A549 (cell line): ENCODE results near the gene HEXB. TPM values are rescaled to one million over a fixed set of nuclear protein-coding genes. Genes with fewer than 3 reads are reported as not detected.
A peak's percentile ranks its signal among the peaks of the same experiment; 100 is the strongest.

Source experiments
- ATAC-seq, 2 experiments: fragments of 200-7000 bp in 1 of 2; fragments of >200 bp in 1 of 2; cut with Nextera tagmentation in 1 of 2; cut with Tn5 transposase in 1 of 2; 3 replicates each; pipeline versions ENCODE4 v1.8.0 to v1.9.1; 2018 to 2020; ENCODE audit warnings: mild to moderate bottlenecking in 1 of 2, moderate library complexity in 1 of 2
- CTCF ChIA-PET: fragments of 300-600 bp; sonication (Branson Sonifier 250); formaldehyde crosslinking; extraction: SDS; loops from one replicate; lab custom pipeline; 2021; ENCODE audit warnings: antibody characterized with exemption, inconsistent platforms; lab: Yijun Ruan, JAX
- POLR2A ChIA-PET: fragments of 350-600 bp; formaldehyde crosslinking; extraction: SDS; loops from one replicate; lab custom pipeline; 2021; ENCODE audit warnings: antibody characterized with exemption, inconsistent platforms; lab: Yijun Ruan, JAX
- DNase-seq, 2 experiments: peaks; one replicate each; pipeline versions ENCODE4 v3.0.0 to v3.0.0-alpha.2; 2011 to 2016; ENCODE audit warnings: low read depth in 1 of 2, low spot score in 1 of 2
- FAIRE-seq: peaks from 2 replicates; lab custom pipeline; 2011; peaks lifted over from hg19 to GRCh38; lab: Jason Lieb, UNC
- H3K27ac ChIP-seq, 2 experiments: fragments of >200 bp; sonication (Bioruptor Twin); formaldehyde crosslinking; 3 replicates each; pipeline ENCODE4 v1.5.1; 2016 to 2017
- H3K4me1 ChIP-seq: fragments of >200 bp; sonication (Bioruptor Twin); formaldehyde crosslinking; 3 replicates; pipeline ENCODE4 v1.6.1; 2016
- H3K4me2 ChIP-seq: fragments of >200 bp; sonication (Bioruptor Twin); formaldehyde crosslinking; 3 replicates; pipeline ENCODE4 v1.6.1; 2016
- H3K4me3 ChIP-seq: fragments of >200 bp; sonication (Bioruptor Twin); formaldehyde crosslinking; 3 replicates; pipeline ENCODE4 v1.5.1; 2016
- H3K9me3 ChIP-seq: fragments of >200 bp; sonication (Bioruptor Twin); formaldehyde crosslinking; 3 replicates; pipeline ENCODE4 v1.6.1; 2016
- BHLHE40 ChIP-seq: IDR thresholded peaks from 2 replicates; pipeline ENCODE4 v1.6.1; 2012; ENCODE audit warnings: low read depth, low read length, inconsistent platforms
- CEBPB ChIP-seq, 2 experiments: fragments of >200 bp in 1 of 2; sonication (Bioruptor Twin) in 1 of 2; formaldehyde crosslinking in 1 of 2; IDR thresholded peaks; 2 replicates each; pipeline ENCODE4 v1.6.1; 2012 to 2016
- CHD2 ChIP-seq: fragments of 150-350 bp; IDR thresholded peaks from 2 replicates; pipeline ENCODE4 v1.6.1; 2014; ENCODE audit warnings: low read length; ENCODE audit not compliant: partially characterized antibody
- CHD4 ChIP-seq: fragments of 200-600 bp; sonication (generic); IDR thresholded peaks from 2 replicates; pipeline ENCODE4 v1.6.1; 2016; ENCODE audit warnings: antibody characterized with exemption, mild to moderate bottlenecking, borderline replicate concordance
- EHF ChIP-seq: fragments of 250-450 bp; sonication (Bioruptor Pico); IDR thresholded peaks from 2 replicates; pipeline ENCODE4 v1.5.0; 2020; ENCODE audit warnings: mild to moderate bottlenecking
- EHMT2 ChIP-seq: fragments of 200-600 bp; sonication (generic); IDR thresholded peaks from 2 replicates; pipeline ENCODE4 v1.6.1; 2016; ENCODE audit warnings: antibody characterized with exemption, low read depth, mild to moderate bottlenecking, moderate library complexity
- EP300 ChIP-seq, 2 experiments: fragments of >200 bp; sonication (Bioruptor Twin); formaldehyde crosslinking; IDR thresholded peaks; 2 replicates in 1 of 2; 3 replicates in 1 of 2; pipeline ENCODE4 v1.6.1; 2016 to 2017
- ESRRA ChIP-seq: fragments of 150-350 bp; IDR thresholded peaks from 2 replicates; pipeline ENCODE4 v1.6.1; 2014; ENCODE audit warnings: mild to moderate bottlenecking, low read length, borderline replicate concordance
- FOSL2 ChIP-seq, 2 experiments: fragments of 450-650 bp in 1 of 2; fragments of >200 bp in 1 of 2; sonication (Bioruptor Twin) in 1 of 2; formaldehyde crosslinking; IDR thresholded peaks; 2 replicates each; pipeline versions ENCODE4 v1.5.0 to v1.6.1; 2016 to 2020; ENCODE audit warnings: mild to moderate bottlenecking in 1 of 2, moderate library complexity in 1 of 2
- GATA3 ChIP-seq: IDR thresholded peaks from 2 replicates; pipeline ENCODE4 v1.6.1; 2012; ENCODE audit warnings: borderline replicate concordance
- HOXB5 ChIP-seq: fragments of 250-450 bp; sonication (Bioruptor Pico); IDR thresholded peaks from 2 replicates; pipeline ENCODE4 v1.5.0; 2020; ENCODE audit warnings: mild to moderate bottlenecking, moderate library complexity
- JUNB ChIP-seq: fragments of >200 bp; sonication (Bioruptor Twin); formaldehyde crosslinking; IDR thresholded peaks from 2 replicates; pipeline ENCODE4 v1.6.1; 2016
- KDM5A ChIP-seq: fragments of 200-600 bp; sonication (generic); IDR thresholded peaks from 2 replicates; pipeline ENCODE4 v1.6.1; 2016; ENCODE audit warnings: antibody characterized with exemption, mild to moderate bottlenecking
- MAFK ChIP-seq: fragments of 450-650 bp; IDR thresholded peaks from 2 replicates; pipeline ENCODE4 v1.6.1; 2014; ENCODE audit not compliant: partially characterized antibody
- MAZ ChIP-seq: fragments of 150-350 bp; IDR thresholded peaks from 2 replicates; pipeline ENCODE4 v1.6.1; 2014; ENCODE audit warnings: antibody characterized with exemption, low read depth, low read length, borderline replicate concordance
- NPAS2 ChIP-seq: fragments of 250-450 bp; sonication (Bioruptor Pico); IDR thresholded peaks from 2 replicates; pipeline ENCODE4 v1.8.0; 2022; ENCODE audit warnings: mild to moderate bottlenecking, moderate library complexity, borderline replicate concordance
- PHF8 ChIP-seq: fragments of 200-600 bp; sonication (generic); IDR thresholded peaks from 2 replicates; pipeline ENCODE4 v1.6.1; 2016; ENCODE audit warnings: low read depth, mild to moderate bottlenecking, antibody characterized with exemption, moderate library complexity, borderline replicate concordance
- SMC3 ChIP-seq: fragments of >200 bp; sonication (Bioruptor Twin); formaldehyde crosslinking; IDR thresholded peaks from 3 replicates; pipeline ENCODE4 v1.6.1; 2018; ENCODE audit warnings: inconsistent platforms
- ZFP36 ChIP-seq: fragments of 450-650 bp; IDR thresholded peaks from 2 replicates; pipeline ENCODE4 v1.6.1; 2014; ENCODE audit warnings: borderline replicate concordance; ENCODE audit not compliant: partially characterized antibody
- ZNF302 ChIP-seq: fragments of 250-450 bp; sonication (Bioruptor Pico); IDR thresholded peaks from 2 replicates; pipeline ENCODE4 v1.9.0; 2021; ENCODE audit warnings: inconsistent platforms, mild to moderate bottlenecking, moderate library complexity
- WGBS: methylation state at CpG from one replicate; pipeline ENCODE4 v1.1.6; 2017; ENCODE audit errors: missing lambda C conversion rate; 5-methylcytosine and 5-hydroxymethylcytosine counted together
- polyA plus RNA-seq, 4 experiments: library from polyadenylated mRNA; depleted of rRNA in 3 of 4; stranded (reverse); fragments of >200 nt; fragmentation: RNase III in 1 of 4; extraction: RNeasy Plus Mini Kit Qiagen cat#74134 plus additional on column Dnase treatment in 1 of 4; gene quantifications; 2 replicates in 3 of 4; 3 replicates in 1 of 4; pipeline ENCODE4 v1.2.3, GENCODE V29; 2011 to 2017
- TF ChIP-seq, protein P1 (sequence below): fragments of 250-450 bp; sonication (Bioruptor Pico); IDR thresholded peaks from 2 replicates; pipeline ENCODE4 v1.5.0; 2021; ENCODE audit warnings: mild to moderate bottlenecking, moderate library complexity, borderline replicate concordance
- TF ChIP-seq, protein P2 (sequence below): fragments of 150-350 bp; IDR thresholded peaks from 2 replicates; pipeline ENCODE4 v1.6.1; 2014; ENCODE audit warnings: low read depth, mild to moderate bottlenecking, low read length
- TF ChIP-seq, protein P3 (sequence below): IDR thresholded peaks from 2 replicates; pipeline ENCODE4 v1.6.1; 2012; ENCODE audit warnings: low read depth, borderline replicate concordance
- TF ChIP-seq, protein P4 (sequence below): fragments of 450-650 bp; IDR thresholded peaks from 2 replicates; pipeline ENCODE4 v1.6.1; 2014; ENCODE audit warnings: antibody characterized with exemption

Gene HEXB
- polyA plus RNA-seq, 2 of the 4 experiments (the other 2 are of a cell fraction): 83.5 to 153 TPM

- FAIRE-seq (no peak), ATAC-seq (no peak), DNase-seq (no peak)
- Histone ChIP-seq H3K4me1 (peaks cover 38% of the 10 kb centered on the region), H3K4me3 (no peak overlapping the region), H3K9me3 (no peaks in the 10 kb centered on the region), H3K4me2 (peak overlapping the region; percentile 91), H3K27ac (peak overlapping the region; percentile 92 to 94)
- CTCF ChIA-PET: interaction anchor here (0.6 to 11.3 kb wide), 33 partner anchors 9 to 859 kb away, joined by 3 to 141 read pairs (median 4); no protein-coding TSS in a partner anchor
- WGBS: 69% methylated on average over 6 of the region's 6 CpGs
- POLR2A ChIA-PET: interaction anchor here (0.9 to 1.3 kb wide), 3 partner anchors 9 to 740 kb away, joined by 3 to 5 read pairs (median 5); no protein-coding TSS in a partner anchor
- TF ChIP-seq ESRRA: no peak
- no peak for TF ChIP-seq CHD2
- TF ChIP-seq, protein P1, sequence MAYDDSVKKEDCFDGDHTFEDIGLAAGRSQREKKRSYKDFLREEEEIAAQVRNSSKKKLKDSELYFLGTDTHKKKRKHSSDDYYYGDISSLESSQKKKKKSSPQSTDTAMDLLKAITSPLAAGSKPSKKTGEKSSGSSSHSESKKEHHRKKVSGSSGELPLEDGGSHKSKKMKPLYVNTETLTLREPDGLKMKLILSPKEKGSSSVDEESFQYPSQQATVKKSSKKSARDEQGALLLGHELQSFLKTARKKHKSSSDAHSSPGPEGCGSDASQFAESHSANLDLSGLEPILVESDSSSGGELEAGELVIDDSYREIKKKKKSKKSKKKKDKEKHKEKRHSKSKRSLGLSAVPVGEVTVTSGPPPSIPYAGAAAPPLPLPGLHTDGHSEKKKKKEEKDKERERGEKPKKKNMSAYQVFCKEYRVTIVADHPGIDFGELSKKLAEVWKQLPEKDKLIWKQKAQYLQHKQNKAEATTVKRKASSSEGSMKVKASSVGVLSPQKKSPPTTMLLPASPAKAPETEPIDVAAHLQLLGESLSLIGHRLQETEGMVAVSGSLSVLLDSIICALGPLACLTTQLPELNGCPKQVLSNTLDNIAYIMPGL (CRISPR knock-in tag): no peak
Observed at GRCh38 chr5:74642543-74642863, 42.5 kb upstream of the HEXB start.

DNA sequence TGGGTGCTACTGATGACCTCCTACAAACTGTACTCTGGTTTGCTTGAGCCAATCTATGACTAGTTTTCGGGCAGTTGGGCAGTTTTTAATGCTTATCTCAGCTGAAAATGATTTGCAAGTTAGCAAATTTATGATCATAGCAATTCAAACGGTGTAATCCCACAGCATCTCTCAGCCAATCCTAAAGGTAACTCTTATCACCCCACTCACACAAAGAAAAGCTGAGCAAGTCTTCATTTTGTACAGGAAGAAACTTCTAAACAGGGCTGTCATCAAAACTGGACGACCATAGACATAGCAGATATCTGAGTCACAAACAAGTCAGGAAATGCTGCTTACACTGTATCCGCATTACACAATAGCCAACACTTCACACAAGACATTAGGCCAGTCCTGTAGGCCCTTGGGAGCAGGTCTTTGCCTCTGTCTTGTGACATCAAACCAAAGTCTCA is 41.9 kb upstream of the HEXB start:
- TF ChIP-seq, protein P2, sequence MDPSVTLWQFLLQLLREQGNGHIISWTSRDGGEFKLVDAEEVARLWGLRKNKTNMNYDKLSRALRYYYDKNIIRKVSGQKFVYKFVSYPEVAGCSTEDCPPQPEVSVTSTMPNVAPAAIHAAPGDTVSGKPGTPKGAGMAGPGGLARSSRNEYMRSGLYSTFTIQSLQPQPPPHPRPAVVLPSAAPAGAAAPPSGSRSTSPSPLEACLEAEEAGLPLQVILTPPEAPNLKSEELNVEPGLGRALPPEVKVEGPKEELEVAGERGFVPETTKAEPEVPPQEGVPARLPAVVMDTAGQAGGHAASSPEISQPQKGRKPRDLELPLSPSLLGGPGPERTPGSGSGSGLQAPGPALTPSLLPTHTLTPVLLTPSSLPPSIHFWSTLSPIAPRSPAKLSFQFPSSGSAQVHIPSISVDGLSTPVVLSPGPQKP: no peak
- TF ChIP-seq EHMT2 (no peak), CEBPB (IDR thresholded peaks at IDR 0.05) (peak; percentile 62 to 93; a peak in 3 of 4 replicates), NPAS2 (CRISPR knock-in tag) (no peak), GATA3 (no peak), SMC3 (no peak), EP300 (IDR thresholded peaks at IDR 0.05) (no peak), FOSL2 (IDR thresholded peaks at IDR 0.05) (0 out of 2 replicates have a peak, but pooled peaks have one; percentile 38), FOSL2 (CRISPR knock-in tag; IDR thresholded peaks at IDR 0.05) (peak; percentile 65), MAFK (peak; percentile 94), BHLHE40 (no peak), CHD2 (no peak), PHF8 (no peak), JUNB (peak; percentile 25; the same call in 1 of the 2 replicates), KDM5A (no peak)
- TF ChIP-seq, protein P3, sequence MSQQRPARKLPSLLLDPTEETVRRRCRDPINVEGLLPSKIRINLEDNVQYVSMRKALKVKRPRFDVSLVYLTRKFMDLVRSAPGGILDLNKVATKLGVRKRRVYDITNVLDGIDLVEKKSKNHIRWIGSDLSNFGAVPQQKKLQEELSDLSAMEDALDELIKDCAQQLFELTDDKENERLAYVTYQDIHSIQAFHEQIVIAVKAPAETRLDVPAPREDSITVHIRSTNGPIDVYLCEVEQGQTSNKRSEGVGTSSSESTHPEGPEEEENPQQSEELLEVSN: no peak
- TF ChIP-seq, all 56 proteins: peak for 4
- H3K4me2 ChIP-seq: peak overlapping the region; percentile 91
- DNase-seq (peak in 1 of 2 experiments; percentile 79), ATAC-seq (no peak), FAIRE-seq (no peak)
- H3K27ac ChIP-seq: peak overlapping the region; percentile 92 to 94; a peak in 5 of 6 replicates
- H3K4me3 ChIP-seq: no peak overlapping the region
- H3K4me1 ChIP-seq: peaks cover 35% of the 10 kb centered on the region
- WGBS: 29% methylated on average over 4 of the region's 4 CpGs
- ChIA-PET POLR2A (interaction anchor here (0.9 to 1.3 kb wide), 3 partner anchors 10 to 741 kb away, joined by 3 to 5 read pairs (median 5); no protein-coding TSS in a partner anchor), CTCF (interaction anchor here (0.6 to 11.3 kb wide), 27 partner anchors 10 to 1052 kb away, joined by 3 to 141 read pairs (median 5); no protein-coding TSS in a partner anchor)
- no peaks in the 10 kb centered on the region for H3K9me3 ChIP-seq

DNA sequence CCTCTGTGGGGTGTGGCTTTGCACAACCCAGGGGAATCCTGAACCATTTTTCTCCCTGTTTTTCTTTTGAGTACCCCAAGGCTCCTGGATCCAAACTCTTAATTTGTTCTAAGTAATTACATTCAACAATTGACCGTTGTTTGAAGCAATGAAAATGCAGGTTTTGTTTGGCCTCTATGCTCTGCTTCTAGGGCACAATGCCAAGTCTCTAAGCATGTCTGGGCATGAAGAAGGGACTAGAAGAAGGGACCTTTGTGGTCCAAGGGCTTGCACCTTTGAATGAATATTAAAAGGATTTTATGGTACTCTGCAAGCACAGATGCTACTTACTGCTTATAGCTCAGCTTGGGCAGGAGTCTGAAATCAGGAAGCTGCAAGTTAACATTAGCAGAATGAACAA is 37.9 kb upstream of the HEXB start:
- TF ChIP-seq MAZ: no peak
- TF ChIP-seq, protein P1 (CRISPR knock-in tag): no peak
- TF ChIP-seq EHF (CRISPR knock-in tag): no peak
- no peak for TF ChIP-seq HOXB5 (CRISPR knock-in tag)
- no peak for TF ChIP-seq ZFP36
- TF ChIP-seq EP300 (IDR thresholded peaks at IDR 0.05): no peak
- TF ChIP-seq, protein P4, sequence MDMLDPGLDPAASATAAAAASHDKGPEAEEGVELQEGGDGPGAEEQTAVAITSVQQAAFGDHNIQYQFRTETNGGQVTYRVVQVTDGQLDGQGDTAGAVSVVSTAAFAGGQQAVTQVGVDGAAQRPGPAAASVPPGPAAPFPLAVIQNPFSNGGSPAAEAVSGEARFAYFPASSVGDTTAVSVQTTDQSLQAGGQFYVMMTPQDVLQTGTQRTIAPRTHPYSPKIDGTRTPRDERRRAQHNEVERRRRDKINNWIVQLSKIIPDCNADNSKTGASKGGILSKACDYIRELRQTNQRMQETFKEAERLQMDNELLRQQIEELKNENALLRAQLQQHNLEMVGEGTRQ: no peak
- TF ChIP-seq ZNF302 (CRISPR knock-in tag): no peak
- TF ChIP-seq CHD4: no peak
- no peak for TF ChIP-seq BHLHE40
- H3K27ac ChIP-seq: peak overlapping the region; percentile 21 to 67; a peak in 4 of 6 replicates
- H3K4me1 ChIP-seq: peaks cover 34% of the 10 kb centered on the region
- no peak overlapping the region for H3K4me3 ChIP-seq
- no peak overlapping the region for H3K4me2 ChIP-seq
- ATAC-seq (no peak), DNase-seq (no peak), FAIRE-seq (no peak)
- 82% methylated on average over 1 of the region's 1 CpG for WGBS
- POLR2A ChIA-PET: no interaction called here
- CTCF ChIA-PET: interaction anchor here (1.0 to 11.3 kb wide), 4 partner anchors 8 to 1056 kb away, joined by 3 to 141 read pairs (median 7); no protein-coding TSS in a partner anchor
- no peaks in the 10 kb centered on the region for H3K9me3 ChIP-seq
